H9 (cell line): ENCODE data around the gene MADCAM1. TPM values are rescaled to one million over a fixed set of nuclear protein-coding genes. Genes with fewer than 3 reads are reported as not detected.

Experiments
- DNase-seq: peaks from one replicate; pipeline ENCODE4 v3.0.0-alpha.2; 2017
- H2AFZ ChIP-seq: one replicate; pipeline ENCODE4 v1.6.1; 2013; ENCODE audit warnings: mild to moderate bottlenecking, low read length, control low read depth, moderate library complexity
- H2AK5ac ChIP-seq: 2 replicates; pipeline ENCODE4 v1.6.1; 2013; ENCODE audit warnings: low read length, control low read depth, mixed read lengths; ENCODE audit not compliant: insufficient read length
- H2BK120ac ChIP-seq: one replicate; pipeline ENCODE4 v1.6.1; 2013; ENCODE audit warnings: low read depth, mild to moderate bottlenecking, low read length, control low read depth, inconsistent platforms; ENCODE audit not compliant: poor library complexity, severe bottlenecking
- H2BK12ac ChIP-seq: 2 replicates; pipeline ENCODE4 v1.6.1; 2013; ENCODE audit warnings: low read length, control low read depth, mixed read lengths, low read depth; ENCODE audit not compliant: insufficient read length
- H2BK15ac ChIP-seq: 2 replicates; pipeline ENCODE4 v1.6.1; 2013; ENCODE audit warnings: low read depth, low read length, control low read depth
- H2BK20ac ChIP-seq: one replicate; pipeline ENCODE4 v1.6.1; 2013; ENCODE audit warnings: low read depth, mild to moderate bottlenecking, low read length, control low read depth, inconsistent platforms; ENCODE audit not compliant: poor library complexity, severe bottlenecking
- H2BK5ac ChIP-seq: 2 replicates; pipeline ENCODE4 v1.6.1; 2013; ENCODE audit warnings: low read length, control low read depth, mixed read lengths; ENCODE audit not compliant: insufficient read length
- H3K14ac ChIP-seq: 2 replicates; pipeline ENCODE4 v1.6.1; 2013; ENCODE audit warnings: low read length, control low read depth; ENCODE audit not compliant: insufficient read depth
- H3K18ac ChIP-seq: 2 replicates; pipeline ENCODE4 v1.6.1; 2013; ENCODE audit warnings: low read depth, mild to moderate bottlenecking, mixed read lengths, low read length, control low read depth; ENCODE audit not compliant: insufficient read length
- H3K23ac ChIP-seq: 2 replicates; pipeline ENCODE4 v1.6.1; 2013; ENCODE audit warnings: low read length, control low read depth, mixed read lengths, low read depth; ENCODE audit not compliant: insufficient read length
- H3K23me2 ChIP-seq: 2 replicates; pipeline ENCODE4 v1.6.1; 2013; ENCODE audit warnings: low read depth, mild to moderate bottlenecking, mixed read lengths, low read length, control low read depth; ENCODE audit not compliant: insufficient read length, poor library complexity, severe bottlenecking
- H3K27ac ChIP-seq: 2 replicates; pipeline ENCODE4 v1.5.1; 2013; ENCODE audit warnings: low read length, control low read depth, mixed read lengths, low read depth; ENCODE audit not compliant: insufficient read length
- H3K27me3 ChIP-seq: 2 replicates; pipeline ENCODE4 v1.6.1; 2013; ENCODE audit warnings: low read length, control low read depth, inconsistent platforms; ENCODE audit not compliant: insufficient read depth
- H3K4ac ChIP-seq: 2 replicates; pipeline ENCODE4 v1.6.1; 2013; ENCODE audit warnings: low read depth, mild to moderate bottlenecking, control low read depth, inconsistent platforms, low read length, moderate library complexity
- H3K4me1 ChIP-seq: 2 replicates; pipeline ENCODE4 v1.6.1; 2013; ENCODE audit warnings: low read length, control low read depth, inconsistent platforms; ENCODE audit not compliant: insufficient read depth
- H3K4me2 ChIP-seq: 2 replicates; pipeline ENCODE4 v1.6.1; 2013; ENCODE audit warnings: low read length, control low read depth, mixed read lengths; ENCODE audit not compliant: insufficient read length, insufficient read depth
- H3K56ac ChIP-seq: 2 replicates; pipeline ENCODE4 v1.6.1; 2013; ENCODE audit warnings: low read depth, mild to moderate bottlenecking, mixed read lengths, low read length, control low read depth; ENCODE audit not compliant: insufficient read length
- H3K79me1 ChIP-seq: 2 replicates; pipeline ENCODE4 v1.6.1; 2013; ENCODE audit warnings: low read depth, mild to moderate bottlenecking, moderate library complexity, low read length, control low read depth, inconsistent platforms; ENCODE audit not compliant: insufficient read depth, poor library complexity, severe bottlenecking
- H3K79me2 ChIP-seq: 2 replicates; pipeline ENCODE4 v1.6.1; 2013; ENCODE audit warnings: low read length, control low read depth, inconsistent platforms; ENCODE audit not compliant: insufficient read depth
- H3K9ac ChIP-seq: 2 replicates; pipeline ENCODE4 v1.6.1; 2013; ENCODE audit warnings: low read length, control low read depth, mixed read lengths; ENCODE audit not compliant: insufficient read length; ENCODE audit errors: extremely low read depth
- H3K9me3 ChIP-seq: one replicate; pipeline ENCODE4 v1.6.1; 2013; ENCODE audit warnings: low read depth, low read length, inconsistent platforms; ENCODE audit not compliant: control insufficient read depth
- H3T11ph ChIP-seq: one replicate; pipeline ENCODE4 v1.6.1; 2013; ENCODE audit warnings: mild to moderate bottlenecking, low read length, control low read depth, inconsistent platforms
- H4K20me1 ChIP-seq: one replicate; pipeline ENCODE4 v1.6.1; 2013; ENCODE audit not compliant: control insufficient read depth, insufficient read length, insufficient read depth
- H4K5ac ChIP-seq: 2 replicates; pipeline ENCODE4 v1.6.1; 2013; ENCODE audit warnings: low read depth, mild to moderate bottlenecking, mixed read lengths, low read length, control low read depth; ENCODE audit not compliant: insufficient read length
- H4K8ac ChIP-seq: replicated peaks from 2 replicates; pipeline ENCODE4 v1.6.1; 2013; ENCODE audit warnings: low read length, control low read depth, mixed read lengths, low read depth; ENCODE audit not compliant: insufficient read length
- H4K91ac ChIP-seq: 2 replicates; pipeline ENCODE4 v1.6.1; 2013; ENCODE audit warnings: low read depth, mild to moderate bottlenecking, moderate library complexity, mixed read lengths, low read length, control low read depth; ENCODE audit not compliant: insufficient read length
- H3K27ac Mint-ChIP-seq, 3 experiments: 2 replicates in 2 of 3; 3 replicates in 1 of 3; pipeline ENCODE4 v1.8.0; 2020 to 2021; ENCODE audit warnings: mixed read lengths in 3 of 3, mild to moderate bottlenecking in 1 of 3, moderate library complexity in 1 of 3
- H3K27me3 Mint-ChIP-seq: 2 replicates; pipeline ENCODE4 v1.8.0; 2021; ENCODE audit warnings: low read depth, mild to moderate bottlenecking, moderate library complexity, mixed read lengths
- H3K36me3 Mint-ChIP-seq, 3 experiments: 2 replicates in 2 of 3; 3 replicates in 1 of 3; pipeline ENCODE4 v1.8.0; 2020 to 2021; ENCODE audit warnings: low read depth in 3 of 3, mixed read lengths in 3 of 3; ENCODE audit not compliant: insufficient read depth in 1 of 3
- H3K4me1 Mint-ChIP-seq, 2 experiments: 2 replicates each; pipeline ENCODE4 v1.8.0; 2020; ENCODE audit warnings: mixed read lengths in 2 of 2
- H3K4me3 Mint-ChIP-seq, 2 experiments: 2 replicates in 1 of 2; 3 replicates in 1 of 2; pipeline ENCODE4 v1.8.0; 2020 to 2021; ENCODE audit warnings: mild to moderate bottlenecking in 2 of 2, mixed read lengths in 2 of 2, moderate library complexity in 1 of 2
- H3K9me3 Mint-ChIP-seq, 2 experiments: 2 replicates in 1 of 2; 3 replicates in 1 of 2; pipeline ENCODE4 v1.8.0; 2020; ENCODE audit warnings: mild to moderate bottlenecking in 2 of 2, mixed read lengths in 2 of 2, moderate library complexity in 1 of 2
- WGBS: extraction: QIAGEN DNeasy Blood & Tissue Kit; methylation state at CpG from one replicate; pipeline ENCODE4 v1.1.7; 2013; ENCODE audit warnings: missing lambda C conversion rate, low lambda C conversion rate, mixed read lengths; ENCODE audit not compliant: insufficient read length; ENCODE audit errors: extremely low coverage; 5-methylcytosine and 5-hydroxymethylcytosine counted together
- total RNA-seq: library from RNA; stranded (reverse); gene quantifications from 2 replicates; pipeline ENCODE4 v1.2.1, GENCODE V29; 2021
- TF ChIP-seq, protein P1 (sequence below): fragments of 200-600 bp; sonication (generic); conservative IDR thresholded peaks from 3 replicates; pipeline ENCODE4 v1.8.0; 2021; ENCODE audit warnings: antibody characterized with exemption, mild to moderate bottlenecking

MADCAM1 gene
- total RNA-seq, 1 experiment from 2014 or later = 1.2 TPM

DNA sequence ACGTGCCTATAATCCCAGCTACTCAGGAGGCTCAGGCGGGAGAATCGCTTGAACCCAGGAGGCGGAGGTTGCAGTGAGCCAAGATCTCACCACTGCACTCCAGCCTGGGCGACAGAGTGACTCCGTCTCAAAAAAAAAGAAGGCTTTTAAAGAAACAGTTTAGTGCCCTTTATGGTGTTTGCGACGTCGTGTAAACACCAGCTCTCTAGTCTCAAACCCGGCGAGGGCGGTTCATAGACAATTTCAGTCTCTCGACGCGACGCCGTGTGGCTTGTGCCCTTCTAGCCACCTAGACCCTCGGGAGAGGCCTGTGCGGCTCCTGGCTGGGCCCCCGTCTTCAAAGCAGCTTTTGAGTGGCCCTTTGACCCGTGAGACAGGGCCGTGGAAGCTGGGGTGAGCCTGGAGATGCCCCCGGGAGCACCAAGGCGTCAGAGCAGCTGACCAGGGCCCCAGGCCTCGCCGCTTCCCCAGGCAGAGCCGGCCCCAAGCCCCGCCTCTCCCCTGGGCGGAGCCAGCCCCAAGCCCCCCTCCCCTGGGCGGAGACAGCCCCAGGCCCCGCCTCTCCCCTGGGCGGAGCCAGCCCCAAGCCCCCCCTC, 5.0 kb upstream of the MADCAM1 start:
- peaks cover 4 to 19% of the 10 kb centered on the region in 2 experiments for H3K4me1 Mint-ChIP-seq
- H3K9me3 Mint-ChIP-seq = peaks cover 3 to 4% of the 10 kb centered on the region in 2 experiments; a peak in 2 of 5 replicates
- H3K4me3 Mint-ChIP-seq = no peak overlapping the region; a peak in 1 of 5 replicates
- H4K20me1 ChIP-seq = no peaks in the 10 kb centered on the region
- no peak overlapping the region for H2BK12ac ChIP-seq
- peak; percentile 60 for DNase-seq
- H3K23ac ChIP-seq = no peak overlapping the region
- peaks cover 4% of the 10 kb centered on the region for H3K23me2 ChIP-seq
- no peak overlapping the region for H2AFZ ChIP-seq
- H2AK5ac ChIP-seq = no peak overlapping the region
- TF ChIP-seq, protein P1, sequence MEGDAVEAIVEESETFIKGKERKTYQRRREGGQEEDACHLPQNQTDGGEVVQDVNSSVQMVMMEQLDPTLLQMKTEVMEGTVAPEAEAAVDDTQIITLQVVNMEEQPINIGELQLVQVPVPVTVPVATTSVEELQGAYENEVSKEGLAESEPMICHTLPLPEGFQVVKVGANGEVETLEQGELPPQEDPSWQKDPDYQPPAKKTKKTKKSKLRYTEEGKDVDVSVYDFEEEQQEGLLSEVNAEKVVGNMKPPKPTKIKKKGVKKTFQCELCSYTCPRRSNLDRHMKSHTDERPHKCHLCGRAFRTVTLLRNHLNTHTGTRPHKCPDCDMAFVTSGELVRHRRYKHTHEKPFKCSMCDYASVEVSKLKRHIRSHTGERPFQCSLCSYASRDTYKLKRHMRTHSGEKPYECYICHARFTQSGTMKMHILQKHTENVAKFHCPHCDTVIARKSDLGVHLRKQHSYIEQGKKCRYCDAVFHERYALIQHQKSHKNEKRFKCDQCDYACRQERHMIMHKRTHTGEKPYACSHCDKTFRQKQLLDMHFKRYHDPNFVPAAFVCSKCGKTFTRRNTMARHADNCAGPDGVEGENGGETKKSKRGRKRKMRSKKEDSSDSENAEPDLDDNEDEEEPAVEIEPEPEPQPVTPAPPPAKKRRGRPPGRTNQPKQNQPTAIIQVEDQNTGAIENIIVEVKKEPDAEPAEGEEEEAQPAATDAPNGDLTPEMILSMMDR = no peak
- no peak overlapping the region for H3K27ac Mint-ChIP-seq
- H3K27me3 ChIP-seq = no peaks in the 10 kb centered on the region
- no peak overlapping the region for H4K91ac ChIP-seq
- no peak overlapping the region for H3K18ac ChIP-seq
- no peak overlapping the region for H3K4ac ChIP-seq
- H3K4me2 ChIP-seq = no peak overlapping the region
- H3K27me3 Mint-ChIP-seq = peaks cover 14% of the 10 kb centered on the region
- no peak overlapping the region for H4K5ac ChIP-seq
- H4K8ac ChIP-seq = no peak overlapping the region
- H3K36me3 Mint-ChIP-seq = no peaks in the 10 kb centered on the region
- H3T11ph ChIP-seq = no peak overlapping the region
- H3K9me3 ChIP-seq = no peaks in the 10 kb centered on the region
- H2BK120ac ChIP-seq = no peak overlapping the region
- no peak overlapping the region; the same call in 1 of the 2 replicates for H2BK15ac ChIP-seq
- no peak overlapping the region for H3K27ac ChIP-seq
- H3K4me1 ChIP-seq = no peaks in the 10 kb centered on the region; the same call in 1 of the 2 replicates
- WGBS = no CpG with 5 or more reads among the region's 32 CpGs
- H3K56ac ChIP-seq = no peak overlapping the region
- H3K79me2 ChIP-seq = no peaks in the 10 kb centered on the region
- H3K9ac ChIP-seq = no peak overlapping the region
- H2BK5ac ChIP-seq = no peak overlapping the region
- H3K14ac ChIP-seq = no peak overlapping the region
- H3K79me1 ChIP-seq = no peaks in the 10 kb centered on the region
- no peak overlapping the region for H2BK20ac ChIP-seq
